ENCODE data around the gene CYB5A. TPM values are rescaled to one million over a fixed set of nuclear protein-coding genes. Genes with fewer than 3 reads are reported as not detected.

CYB5A gene
- polyA plus RNA-seq, 2 of the 4 experiments (the other 2 are of a cell fraction) = 132 to 267 TPM

DNA sequence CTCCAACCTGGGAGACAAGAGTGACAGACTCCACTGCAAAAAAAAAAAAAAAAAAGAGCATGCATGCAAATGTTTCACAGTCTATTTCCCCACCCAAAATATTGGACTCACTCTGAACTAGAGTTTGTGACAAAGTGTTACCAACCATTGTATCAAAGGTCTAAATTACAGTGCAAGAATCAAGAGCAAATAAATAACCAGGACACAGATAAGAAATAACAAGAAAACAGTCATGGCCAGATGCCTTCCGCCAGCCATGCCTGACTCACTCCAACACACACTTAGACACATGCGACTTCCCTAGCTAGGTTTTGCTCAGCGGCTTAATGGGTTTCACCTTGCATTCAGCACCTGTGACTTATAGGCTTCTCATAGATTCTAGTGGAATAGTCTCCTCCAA is 62.8 kb downstream of the CYB5A start:
- peaks cover 22% of the 10 kb centered on the region for H3K4me1 ChIP-seq
- ChIA-PET CTCF (no interaction called here), POLR2A (no interaction called here)
- FAIRE-seq = no peak
- ATAC-seq = no peak
- no peak overlapping the region for H3K4me2 ChIP-seq
- no peak overlapping the region for H3K4me3 ChIP-seq
- H3K27ac ChIP-seq = no peak overlapping the region
- TF ChIP-seq KDM1A (IDR thresholded peaks at IDR 0.05; ENCODE audit: low read depth) = no peak
- TF ChIP-seq BHLHE40 (IDR thresholded peaks at IDR 0.05; ENCODE audit: low read depth, low read length) = no peak
- no peak for TF ChIP-seq ZSCAN20 (CRISPR knock-in tag; IDR thresholded peaks at IDR 0.05)
- TF ChIP-seq FOSB (CRISPR knock-in tag; IDR thresholded peaks at IDR 0.05) = no peak
- no peak for TF ChIP-seq POLR2AphosphoS2 (conservative IDR thresholded peaks at IDR 0.05; ENCODE audit: low read length)
- no peak for TF ChIP-seq PHF8 (IDR thresholded peaks at IDR 0.05; ENCODE audit: borderline replicate concordance, low read depth)
- TF ChIP-seq HOXB13 (CRISPR knock-in tag; IDR thresholded peaks at IDR 0.05; ENCODE audit: low read depth) = no peak
- TF ChIP-seq, protein P1, sequence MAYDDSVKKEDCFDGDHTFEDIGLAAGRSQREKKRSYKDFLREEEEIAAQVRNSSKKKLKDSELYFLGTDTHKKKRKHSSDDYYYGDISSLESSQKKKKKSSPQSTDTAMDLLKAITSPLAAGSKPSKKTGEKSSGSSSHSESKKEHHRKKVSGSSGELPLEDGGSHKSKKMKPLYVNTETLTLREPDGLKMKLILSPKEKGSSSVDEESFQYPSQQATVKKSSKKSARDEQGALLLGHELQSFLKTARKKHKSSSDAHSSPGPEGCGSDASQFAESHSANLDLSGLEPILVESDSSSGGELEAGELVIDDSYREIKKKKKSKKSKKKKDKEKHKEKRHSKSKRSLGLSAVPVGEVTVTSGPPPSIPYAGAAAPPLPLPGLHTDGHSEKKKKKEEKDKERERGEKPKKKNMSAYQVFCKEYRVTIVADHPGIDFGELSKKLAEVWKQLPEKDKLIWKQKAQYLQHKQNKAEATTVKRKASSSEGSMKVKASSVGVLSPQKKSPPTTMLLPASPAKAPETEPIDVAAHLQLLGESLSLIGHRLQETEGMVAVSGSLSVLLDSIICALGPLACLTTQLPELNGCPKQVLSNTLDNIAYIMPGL (CRISPR knock-in tag; IDR thresholded peaks at IDR 0.05; ENCODE audit: borderline replicate concordance) = no peak
- no peak for TF ChIP-seq ZC3H11A (IDR thresholded peaks at IDR 0.05)
- no peak for TF ChIP-seq MAFK (IDR thresholded peaks at IDR 0.05; ENCODE audit: partially characterized antibody)
- DNase-seq (ENCODE audit: low read depth in 1 of 2, low spot score in 1 of 2) = no peak
- no peaks in the 10 kb centered on the region for H3K9me3 ChIP-seq
- 86% methylated on average over 3 of the region's 3 CpGs for WGBS (ENCODE audit: missing lambda C conversion rate)

DNA sequence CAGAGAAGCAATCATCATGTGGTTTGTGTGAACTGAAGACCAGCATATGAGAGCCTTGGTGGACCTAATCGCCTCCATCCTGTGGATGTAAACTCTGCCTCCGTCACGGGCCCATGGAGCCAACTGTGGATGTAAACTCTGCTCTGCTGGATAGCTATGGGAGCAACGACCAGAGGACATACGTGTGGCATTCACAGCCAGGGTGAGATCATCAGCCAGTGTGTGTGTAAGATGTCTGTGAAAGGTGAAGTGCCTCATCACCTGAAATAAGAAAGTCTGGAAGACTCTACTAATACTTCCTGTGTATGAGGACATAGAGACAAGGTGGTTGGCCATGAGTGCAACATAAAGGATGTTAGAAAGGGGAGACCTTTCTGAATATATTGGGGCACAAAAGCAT is 63.5 kb downstream of the CYB5A start:
- no peak overlapping the region for H3K4me2 ChIP-seq
- no peak overlapping the region for H3K4me3 ChIP-seq
- CTCF ChIA-PET = no interaction called here
- ATAC-seq (no peak), DNase-seq (ENCODE audit: low read depth in 1 of 2, low spot score in 1 of 2) (no peak), FAIRE-seq (no peak)
- peaks cover 15% of the 10 kb centered on the region for H3K4me1 ChIP-seq
- POLR2A ChIA-PET = no interaction called here
- WGBS (ENCODE audit: missing lambda C conversion rate) = 77% methylated on average over 5 of the region's 5 CpGs
- TF ChIP-seq, protein P2, sequence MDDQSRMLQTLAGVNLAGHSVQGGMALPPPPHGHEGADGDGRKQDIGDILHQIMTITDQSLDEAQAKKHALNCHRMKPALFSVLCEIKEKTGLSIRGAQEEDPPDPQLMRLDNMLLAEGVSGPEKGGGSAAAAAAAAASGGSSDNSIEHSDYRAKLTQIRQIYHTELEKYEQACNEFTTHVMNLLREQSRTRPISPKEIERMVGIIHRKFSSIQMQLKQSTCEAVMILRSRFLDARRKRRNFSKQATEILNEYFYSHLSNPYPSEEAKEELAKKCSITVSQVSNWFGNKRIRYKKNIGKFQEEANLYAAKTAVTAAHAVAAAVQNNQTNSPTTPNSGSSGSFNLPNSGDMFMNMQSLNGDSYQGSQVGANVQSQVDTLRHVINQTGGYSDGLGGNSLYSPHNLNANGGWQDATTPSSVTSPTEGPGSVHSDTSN (IDR thresholded peaks at IDR 0.05) = no peak
- TF ChIP-seq, protein P3, sequence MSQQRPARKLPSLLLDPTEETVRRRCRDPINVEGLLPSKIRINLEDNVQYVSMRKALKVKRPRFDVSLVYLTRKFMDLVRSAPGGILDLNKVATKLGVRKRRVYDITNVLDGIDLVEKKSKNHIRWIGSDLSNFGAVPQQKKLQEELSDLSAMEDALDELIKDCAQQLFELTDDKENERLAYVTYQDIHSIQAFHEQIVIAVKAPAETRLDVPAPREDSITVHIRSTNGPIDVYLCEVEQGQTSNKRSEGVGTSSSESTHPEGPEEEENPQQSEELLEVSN (IDR thresholded peaks at IDR 0.05; ENCODE audit: borderline replicate concordance, low read depth) = no peak
- TF ChIP-seq, protein P4, sequence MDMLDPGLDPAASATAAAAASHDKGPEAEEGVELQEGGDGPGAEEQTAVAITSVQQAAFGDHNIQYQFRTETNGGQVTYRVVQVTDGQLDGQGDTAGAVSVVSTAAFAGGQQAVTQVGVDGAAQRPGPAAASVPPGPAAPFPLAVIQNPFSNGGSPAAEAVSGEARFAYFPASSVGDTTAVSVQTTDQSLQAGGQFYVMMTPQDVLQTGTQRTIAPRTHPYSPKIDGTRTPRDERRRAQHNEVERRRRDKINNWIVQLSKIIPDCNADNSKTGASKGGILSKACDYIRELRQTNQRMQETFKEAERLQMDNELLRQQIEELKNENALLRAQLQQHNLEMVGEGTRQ (IDR thresholded peaks at IDR 0.05) = no peak
- no peak for TF ChIP-seq RAD21 (conservative IDR thresholded peaks at IDR 0.05 in 1 of 2, IDR thresholded peaks at IDR 0.05 in 1 of 2)
- TF ChIP-seq, protein P5, sequence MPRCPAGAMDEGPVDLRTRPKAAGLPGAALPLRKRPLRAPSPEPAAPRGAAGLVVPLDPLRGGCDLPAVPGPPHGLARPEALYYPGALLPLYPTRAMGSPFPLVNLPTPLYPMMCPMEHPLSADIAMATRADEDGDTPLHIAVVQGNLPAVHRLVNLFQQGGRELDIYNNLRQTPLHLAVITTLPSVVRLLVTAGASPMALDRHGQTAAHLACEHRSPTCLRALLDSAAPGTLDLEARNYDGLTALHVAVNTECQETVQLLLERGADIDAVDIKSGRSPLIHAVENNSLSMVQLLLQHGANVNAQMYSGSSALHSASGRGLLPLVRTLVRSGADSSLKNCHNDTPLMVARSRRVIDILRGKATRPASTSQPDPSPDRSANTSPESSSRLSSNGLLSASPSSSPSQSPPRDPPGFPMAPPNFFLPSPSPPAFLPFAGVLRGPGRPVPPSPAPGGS (IDR thresholded peaks at IDR 0.05) = no peak
- H3K9me3 ChIP-seq = no peaks in the 10 kb centered on the region
- H3K27ac ChIP-seq = no peak overlapping the region

DNA sequence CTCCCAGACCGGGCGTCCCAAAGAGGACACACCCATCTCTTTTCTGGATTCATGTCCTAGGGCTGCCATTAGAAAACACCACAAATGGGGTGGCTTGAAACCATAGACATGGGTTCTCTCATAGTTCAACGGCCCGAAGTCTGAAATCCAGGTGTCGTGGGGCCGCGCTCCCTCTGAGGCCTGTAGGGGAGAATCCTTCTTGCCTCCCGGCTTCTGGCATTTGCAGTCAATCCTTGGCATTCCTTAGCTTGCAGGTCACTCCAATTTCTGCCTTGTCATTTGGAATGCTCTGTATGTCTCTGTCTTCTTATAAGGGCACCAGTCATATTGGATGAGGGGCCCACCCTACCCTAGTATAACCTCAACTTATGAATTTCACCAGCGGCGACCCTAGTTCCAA is 65.1 kb downstream of the CYB5A start:
- ChIA-PET CTCF (no interaction called here), POLR2A (no interaction called here)
- Histone ChIP-seq H3K4me2 (no peak overlapping the region), H3K9me3 (no peaks in the 10 kb centered on the region), H3K27ac (no peak overlapping the region), H3K4me1 (peaks cover 8% of the 10 kb centered on the region; the same call in 2 of the 3 replicates), H3K4me3 (no peak overlapping the region)
- DNase-seq (ENCODE audit: low read depth in 1 of 2, low spot score in 1 of 2) = no peak
- TF ChIP-seq JUN (IDR thresholded peaks at IDR 0.05) (no peak), CHD4 (IDR thresholded peaks at IDR 0.05; ENCODE audit: borderline replicate concordance) (no peak), RCOR1 (IDR thresholded peaks at IDR 0.05; ENCODE audit: low read depth, low read length) (no peak), CBX8 (IDR thresholded peaks at IDR 0.05) (no peak)
- TF ChIP-seq, protein P6, sequence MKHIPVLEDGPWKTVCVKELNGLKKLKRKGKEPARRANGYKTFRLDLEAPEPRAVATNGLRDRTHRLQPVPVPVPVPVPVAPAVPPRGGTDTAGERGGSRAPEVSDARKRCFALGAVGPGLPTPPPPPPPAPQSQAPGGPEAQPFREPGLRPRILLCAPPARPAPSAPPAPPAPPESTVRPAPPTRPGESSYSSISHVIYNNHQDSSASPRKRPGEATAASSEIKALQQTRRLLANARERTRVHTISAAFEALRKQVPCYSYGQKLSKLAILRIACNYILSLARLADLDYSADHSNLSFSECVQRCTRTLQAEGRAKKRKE (CRISPR knock-in tag; IDR thresholded peaks at IDR 0.05; ENCODE audit: low read depth) = no peak
- TF ChIP-seq, protein P7, sequence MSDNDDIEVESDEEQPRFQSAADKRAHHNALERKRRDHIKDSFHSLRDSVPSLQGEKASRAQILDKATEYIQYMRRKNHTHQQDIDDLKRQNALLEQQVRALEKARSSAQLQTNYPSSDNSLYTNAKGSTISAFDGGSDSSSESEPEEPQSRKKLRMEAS (IDR thresholded peaks at IDR 0.05) = no peak
- TF ChIP-seq, protein P1 (CRISPR knock-in tag; IDR thresholded peaks at IDR 0.05; ENCODE audit: borderline replicate concordance) = no peak
- WGBS (ENCODE audit: missing lambda C conversion rate) = 89% methylated on average over 10 of the region's 10 CpGs
- ATAC-seq = no peak
- FAIRE-seq = no peak
